HCT116 (cell line): Measurements from ENCODE around the gene ELFN2. TPM values are rescaled to one million over a fixed set of nuclear protein-coding genes. Genes with fewer than 3 reads are reported as not detected.

Experiments
- ATAC-seq: fragments of 200-7000 bp; cut with Tn5 transposase; 2 replicates; pipeline ENCODE4 v1.9.1; 2020; ENCODE audit warnings: mild to moderate bottlenecking, moderate library complexity
- BruUV-seq: library from RNA; stranded (reverse); fragments of 400-500 nt; replicated peaks from 2 replicates; lab custom pipeline; 2021; lab: Mats Ljungman, UMichigan
- CTCF ChIA-PET: fragments of 300-600 bp; sonication (Branson Sonifier 250); formaldehyde crosslinking; loops from one replicate; lab custom pipeline; 2021; ENCODE audit warnings: antibody characterized with exemption; lab: Charles Lee
- POLR2A ChIA-PET: fragments of 300-600, 350-600 bp; sonication (Branson Sonifier 250); formaldehyde crosslinking; loops from one replicate; lab custom pipeline; 2021; ENCODE audit warnings: antibody characterized with exemption; lab: Charles Lee
- RAD21 ChIA-PET, 2 experiments: fragments of 300-600 bp; sonication (Branson Sonifier 250); formaldehyde crosslinking; loops; one replicate each; lab custom pipeline; 2023; ENCODE audit warnings: low total read pairs in 2 of 2; ENCODE audit not compliant: uncharacterized antibody in 2 of 2, unreplicated experiment in 2 of 2, low non-redundant PET in 1 of 2; lab: Charles Lee
- DNase-seq: peaks from one replicate; pipeline ENCODE4 v3.0.0-alpha.2; 2010; ENCODE audit warnings: low read depth, low spot score
- H2AFZ ChIP-seq: fragments of 200-600 bp; shearing (Covaris generic), sonication (generic); 2 replicates; pipeline ENCODE4 v1.6.1; 2017; ENCODE audit warnings: low read depth, mixed run types, mixed read lengths, antibody characterized with exemption, low read length; ENCODE audit not compliant: poor library complexity, severe bottlenecking
- H3K27ac ChIP-seq: 2 replicates; pipeline ENCODE4 v1.5.1; 2012; ENCODE audit warnings: low read depth, low read length
- H3K27me3 ChIP-seq: fragments of 200-600 bp; sonication (generic); 2 replicates; pipeline ENCODE4 v1.6.1; 2016; ENCODE audit warnings: mixed run types, low read length, mixed read lengths; ENCODE audit not compliant: insufficient read depth
- H3K36me3 ChIP-seq, 2 experiments: fragments of 200-500 bp in 1 of 2; fragments of 200-600 bp in 1 of 2; sonication (Bioruptor generic) in 1 of 2; sonication (generic) in 1 of 2; 2 replicates each; pipeline versions ENCODE4 v1.5.1 to v1.6.1; 2014 to 2016; ENCODE audit warnings: low read length in 2 of 2, inconsistent platforms in 1 of 2, mixed read lengths in 1 of 2, mixed run types in 1 of 2; ENCODE audit not compliant: insufficient read depth in 2 of 2, control insufficient read depth in 1 of 2
- H3K4me1 ChIP-seq, 2 experiments: fragments of 200-600 bp in 1 of 2; sonication (generic) in 1 of 2; 2 replicates each; pipeline versions ENCODE4 v1.5.1 to v1.6.1; 2012 to 2017; ENCODE audit warnings: low read length in 2 of 2, inconsistent platforms in 1 of 2, mild to moderate bottlenecking in 1 of 2, mixed read lengths in 1 of 2, mixed run types in 1 of 2, moderate library complexity in 1 of 2; ENCODE audit not compliant: insufficient read depth in 2 of 2, control insufficient read depth in 1 of 2
- H3K4me2 ChIP-seq: fragments of 200-600 bp; sonication (generic); 2 replicates; pipeline ENCODE4 v1.6.1; 2017; ENCODE audit warnings: mixed run types, low read length, mixed read lengths
- H3K4me3 ChIP-seq, 2 experiments: fragments of 200-600 bp in 1 of 2; sonication (generic) in 1 of 2; replicated peaks in 1 of 2; 2 replicates each; pipeline ENCODE4 v1.5.1; 2011 to 2016; ENCODE audit warnings: low read length in 2 of 2, control low read depth in 1 of 2, low read depth in 1 of 2, mild to moderate bottlenecking in 1 of 2, mixed read lengths in 1 of 2, mixed run types in 1 of 2
- H3K79me2 ChIP-seq: fragments of 200-600 bp; sonication (generic); 2 replicates; pipeline ENCODE4 v1.6.1; 2017; ENCODE audit warnings: mild to moderate bottlenecking, mixed run types, low read length, moderate library complexity, mixed read lengths; ENCODE audit not compliant: insufficient read depth
- H3K9ac ChIP-seq: fragments of 200-600 bp; sonication (generic); 2 replicates; pipeline ENCODE4 v1.6.1; 2016; ENCODE audit warnings: low read length, mixed read lengths
- H3K9me2 ChIP-seq: fragments of 200-600 bp; sonication (generic), shearing (Covaris generic); 2 replicates; pipeline ENCODE4 v1.6.1; 2017; ENCODE audit warnings: mixed run types, mild to moderate bottlenecking, moderate library complexity; ENCODE audit not compliant: insufficient read depth
- H3K9me3 ChIP-seq, 2 experiments: fragments of 200-500 bp in 1 of 2; fragments of 200-600 bp in 1 of 2; sonication (Bioruptor generic) in 1 of 2; sonication (generic) in 1 of 2; 2 replicates each; pipeline ENCODE4 v1.6.1; 2014 to 2017; ENCODE audit warnings: low read length in 2 of 2, mixed read lengths in 2 of 2, inconsistent platforms in 1 of 2, low read depth in 1 of 2, mild to moderate bottlenecking in 1 of 2, mixed run types in 1 of 2, moderate library complexity in 1 of 2; ENCODE audit not compliant: control insufficient read depth in 1 of 2, insufficient read depth in 1 of 2
- H4K20me1 ChIP-seq: fragments of 200-600 bp; sonication (generic), shearing (Covaris generic); 2 replicates; pipeline ENCODE4 v1.6.1; 2017; ENCODE audit warnings: mixed run types, mild to moderate bottlenecking, moderate library complexity; ENCODE audit not compliant: insufficient read depth
- EGR1 ChIP-seq: IDR thresholded peaks from 2 replicates; pipeline ENCODE4 v1.6.1; 2012; ENCODE audit warnings: low read depth
- ELF1 ChIP-seq: IDR thresholded peaks from 2 replicates; pipeline ENCODE4 v1.6.1; 2012; ENCODE audit warnings: low read depth, borderline replicate concordance
- EZH2phosphoT487 ChIP-seq: fragments of 200-600 bp; IDR thresholded peaks from 2 replicates; pipeline ENCODE4 v1.6.1; 2018; ENCODE audit warnings: antibody characterized with exemption, borderline replicate concordance
- POLR2A ChIP-seq: IDR thresholded peaks from 2 replicates; pipeline ENCODE4 v1.7.0; 2011; ENCODE audit warnings: borderline replicate concordance; ENCODE audit not compliant: insufficient read depth, insufficient read length; ENCODE audit errors: extremely low read depth
- POLR2AphosphoS5 ChIP-seq: IDR thresholded peaks from 2 replicates; pipeline ENCODE4 v1.6.1; 2011; ENCODE audit warnings: mild to moderate bottlenecking, low read depth, low read length, moderate library complexity
- SIN3A ChIP-seq: IDR thresholded peaks from 2 replicates; pipeline ENCODE4 v1.6.1; 2012; ENCODE audit warnings: low read depth
- SRF ChIP-seq: IDR thresholded peaks from 2 replicates; pipeline ENCODE4 v1.6.1; 2012; ENCODE audit warnings: low read depth
- TCF7L2 ChIP-seq: IDR thresholded peaks from 2 replicates; pipeline ENCODE4 v1.7.0; 2011; ENCODE audit warnings: borderline replicate concordance, inconsistent platforms; ENCODE audit not compliant: insufficient read depth, insufficient read length; ENCODE audit errors: extremely low read depth
- YY1 ChIP-seq: IDR thresholded peaks from 2 replicates; pipeline ENCODE4 v1.6.1; 2011; ENCODE audit warnings: low read length, low read depth, moderate library complexity, mild to moderate bottlenecking; ENCODE audit not compliant: insufficient replicate concordance; ENCODE audit errors: extremely low read depth
- ZFX ChIP-seq: fragments of 450-650 bp; IDR thresholded peaks from 2 replicates; pipeline ENCODE4 v1.6.1; 2017
- intact Hi-C: fragments of 100-400 bp; cut with micrococcal nuclease; formaldehyde crosslinking; loops from 2 replicates; pipeline ENCODE4 v1.10.0; 2022
- total RNA-seq: library from RNA; stranded (reverse); gene quantifications from one replicate; pipeline ENCODE4 v1.2.1, GENCODE V29; 2021; ENCODE audit not compliant: unreplicated experiment
- TF ChIP-seq, protein P1 (sequence below), 3 experiments: fragments of 200-600 bp in 1 of 3; sonication (generic) in 1 of 3; IDR thresholded peaks in 2 of 3; conservative IDR thresholded peaks in 1 of 3; 2 replicates each; pipeline ENCODE4 v1.5.1; 2012 to 2017; ENCODE audit warnings: low read depth in 2 of 3, low read length in 2 of 3, antibody characterized with exemption in 1 of 3, borderline replicate concordance in 1 of 3, control low read depth in 1 of 3, mild to moderate bottlenecking in 1 of 3, mixed read lengths in 1 of 3, mixed run types in 1 of 3, moderate library complexity in 1 of 3; ENCODE audit not compliant: insufficient read depth in 1 of 3
- TF ChIP-seq, protein P2 (sequence below): IDR thresholded peaks from 2 replicates; pipeline ENCODE4 v1.6.1; 2012; ENCODE audit warnings: low read depth

ELFN2 gene
- total RNA-seq, 1 experiment from 2014 or later, result 45.4 TPM

DNA sequence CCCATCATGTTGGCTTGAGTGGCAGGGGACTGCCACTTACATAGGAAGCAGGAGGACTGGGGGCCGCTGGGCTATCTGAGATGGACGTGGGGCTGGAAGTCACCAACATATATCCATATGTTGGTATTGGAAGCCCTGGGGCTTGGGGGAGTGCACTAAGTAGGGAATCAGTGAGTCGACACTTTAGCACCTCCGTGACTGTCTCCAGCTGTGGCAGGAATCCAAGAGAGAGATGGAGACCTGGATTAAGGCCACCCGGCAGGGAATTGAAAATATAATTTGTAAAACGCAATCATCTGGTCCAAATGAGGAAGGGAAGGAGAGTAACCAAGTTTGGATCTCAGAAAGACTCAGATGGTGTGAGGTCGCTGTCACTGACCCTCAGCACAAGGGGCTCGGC, 68.4 kb downstream of the ELFN2 start:
- Histone ChIP-seq H3K9me3 (no peaks in the 10 kb centered on the region), H2AFZ (no peak overlapping the region), H3K9me2 (no peaks in the 10 kb centered on the region), H3K4me1 (peaks cover 0 to 20% of the 10 kb centered on the region in 2 experiments; a peak in 2 of 4 replicates), H3K79me2 (no peaks in the 10 kb centered on the region), H3K9ac (no peak overlapping the region), H4K20me1 (no peaks in the 10 kb centered on the region), H3K36me3 (no peaks in the 10 kb centered on the region), H3K4me2 (no peak overlapping the region), H3K4me3 (no peak overlapping the region)
- RAD21 ChIA-PET, result no interaction called here
- TF ChIP-seq, protein P1, sequence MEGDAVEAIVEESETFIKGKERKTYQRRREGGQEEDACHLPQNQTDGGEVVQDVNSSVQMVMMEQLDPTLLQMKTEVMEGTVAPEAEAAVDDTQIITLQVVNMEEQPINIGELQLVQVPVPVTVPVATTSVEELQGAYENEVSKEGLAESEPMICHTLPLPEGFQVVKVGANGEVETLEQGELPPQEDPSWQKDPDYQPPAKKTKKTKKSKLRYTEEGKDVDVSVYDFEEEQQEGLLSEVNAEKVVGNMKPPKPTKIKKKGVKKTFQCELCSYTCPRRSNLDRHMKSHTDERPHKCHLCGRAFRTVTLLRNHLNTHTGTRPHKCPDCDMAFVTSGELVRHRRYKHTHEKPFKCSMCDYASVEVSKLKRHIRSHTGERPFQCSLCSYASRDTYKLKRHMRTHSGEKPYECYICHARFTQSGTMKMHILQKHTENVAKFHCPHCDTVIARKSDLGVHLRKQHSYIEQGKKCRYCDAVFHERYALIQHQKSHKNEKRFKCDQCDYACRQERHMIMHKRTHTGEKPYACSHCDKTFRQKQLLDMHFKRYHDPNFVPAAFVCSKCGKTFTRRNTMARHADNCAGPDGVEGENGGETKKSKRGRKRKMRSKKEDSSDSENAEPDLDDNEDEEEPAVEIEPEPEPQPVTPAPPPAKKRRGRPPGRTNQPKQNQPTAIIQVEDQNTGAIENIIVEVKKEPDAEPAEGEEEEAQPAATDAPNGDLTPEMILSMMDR (IDR thresholded peaks at IDR 0.05 in 2 of 3, conservative IDR thresholded peaks at IDR 0.05 in 1 of 3; ENCODE audit: borderline replicate concordance in 1 of 3, insufficient read depth in 1 of 3, low read depth in 2 of 3, low read length in 2 of 3), result no peak
- TF ChIP-seq ZFX (no peak), POLR2AphosphoS5 (no peak), TCF7L2 (no peak), EZH2phosphoT487 (no peak), POLR2A (no peak), SIN3A (no peak), ELF1 (no peak), EGR1 (no peak), YY1 (no peak), SRF (no peak)
- TF ChIP-seq, protein P2, sequence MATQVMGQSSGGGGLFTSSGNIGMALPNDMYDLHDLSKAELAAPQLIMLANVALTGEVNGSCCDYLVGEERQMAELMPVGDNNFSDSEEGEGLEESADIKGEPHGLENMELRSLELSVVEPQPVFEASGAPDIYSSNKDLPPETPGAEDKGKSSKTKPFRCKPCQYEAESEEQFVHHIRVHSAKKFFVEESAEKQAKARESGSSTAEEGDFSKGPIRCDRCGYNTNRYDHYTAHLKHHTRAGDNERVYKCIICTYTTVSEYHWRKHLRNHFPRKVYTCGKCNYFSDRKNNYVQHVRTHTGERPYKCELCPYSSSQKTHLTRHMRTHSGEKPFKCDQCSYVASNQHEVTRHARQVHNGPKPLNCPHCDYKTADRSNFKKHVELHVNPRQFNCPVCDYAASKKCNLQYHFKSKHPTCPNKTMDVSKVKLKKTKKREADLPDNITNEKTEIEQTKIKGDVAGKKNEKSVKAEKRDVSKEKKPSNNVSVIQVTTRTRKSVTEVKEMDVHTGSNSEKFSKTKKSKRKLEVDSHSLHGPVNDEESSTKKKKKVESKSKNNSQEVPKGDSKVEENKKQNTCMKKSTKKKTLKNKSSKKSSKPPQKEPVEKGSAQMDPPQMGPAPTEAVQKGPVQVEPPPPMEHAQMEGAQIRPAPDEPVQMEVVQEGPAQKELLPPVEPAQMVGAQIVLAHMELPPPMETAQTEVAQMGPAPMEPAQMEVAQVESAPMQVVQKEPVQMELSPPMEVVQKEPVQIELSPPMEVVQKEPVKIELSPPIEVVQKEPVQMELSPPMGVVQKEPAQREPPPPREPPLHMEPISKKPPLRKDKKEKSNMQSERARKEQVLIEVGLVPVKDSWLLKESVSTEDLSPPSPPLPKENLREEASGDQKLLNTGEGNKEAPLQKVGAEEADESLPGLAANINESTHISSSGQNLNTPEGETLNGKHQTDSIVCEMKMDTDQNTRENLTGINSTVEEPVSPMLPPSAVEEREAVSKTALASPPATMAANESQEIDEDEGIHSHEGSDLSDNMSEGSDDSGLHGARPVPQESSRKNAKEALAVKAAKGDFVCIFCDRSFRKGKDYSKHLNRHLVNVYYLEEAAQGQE, result no peak
- TF ChIP-seq, all 23 proteins: peak for 0
- POLR2A ChIA-PET, result no interaction called here
- intact Hi-C loops, result no loop called here
- H3K27ac ChIP-seq, result no peak overlapping the region; the same call in 1 of the 2 replicates
- ATAC-seq, result no peak
- CTCF ChIA-PET, result no interaction called here
- DNase-seq, result no peak
- BruUV-seq, result no TSS peak
- H3K27me3 ChIP-seq, result no peaks in the 10 kb centered on the region
